Measurements from ENCODE around the gene DEPDC1B.
"Not testable (repeated sequence)": the region's sequence is repeated elsewhere in the genome, so short reads cannot be mapped to it uniquely, and the experiment has no call there.

Gene DEPDC1B

DNA sequence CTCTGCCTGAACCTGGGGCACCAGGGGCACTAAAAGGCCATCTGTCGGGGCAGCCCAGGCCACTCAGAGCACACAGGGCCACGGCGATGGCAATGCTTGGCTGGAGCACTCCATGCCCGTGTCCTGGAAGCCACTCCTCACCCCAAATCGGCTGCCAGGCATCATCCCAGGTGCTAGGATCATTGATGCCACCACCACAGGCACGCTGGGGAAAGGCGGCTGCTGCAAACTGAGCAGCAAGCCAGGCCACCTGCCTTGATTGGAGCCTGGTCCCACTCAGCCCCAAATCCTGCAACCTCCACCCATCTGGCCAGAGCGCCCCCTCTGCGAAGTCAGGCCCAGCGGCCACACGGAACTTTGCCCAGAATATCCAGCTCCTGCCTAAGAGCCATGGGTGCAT is 67.8 kb downstream of the DEPDC1B start:
- TF ChIP-seq, protein P1, sequence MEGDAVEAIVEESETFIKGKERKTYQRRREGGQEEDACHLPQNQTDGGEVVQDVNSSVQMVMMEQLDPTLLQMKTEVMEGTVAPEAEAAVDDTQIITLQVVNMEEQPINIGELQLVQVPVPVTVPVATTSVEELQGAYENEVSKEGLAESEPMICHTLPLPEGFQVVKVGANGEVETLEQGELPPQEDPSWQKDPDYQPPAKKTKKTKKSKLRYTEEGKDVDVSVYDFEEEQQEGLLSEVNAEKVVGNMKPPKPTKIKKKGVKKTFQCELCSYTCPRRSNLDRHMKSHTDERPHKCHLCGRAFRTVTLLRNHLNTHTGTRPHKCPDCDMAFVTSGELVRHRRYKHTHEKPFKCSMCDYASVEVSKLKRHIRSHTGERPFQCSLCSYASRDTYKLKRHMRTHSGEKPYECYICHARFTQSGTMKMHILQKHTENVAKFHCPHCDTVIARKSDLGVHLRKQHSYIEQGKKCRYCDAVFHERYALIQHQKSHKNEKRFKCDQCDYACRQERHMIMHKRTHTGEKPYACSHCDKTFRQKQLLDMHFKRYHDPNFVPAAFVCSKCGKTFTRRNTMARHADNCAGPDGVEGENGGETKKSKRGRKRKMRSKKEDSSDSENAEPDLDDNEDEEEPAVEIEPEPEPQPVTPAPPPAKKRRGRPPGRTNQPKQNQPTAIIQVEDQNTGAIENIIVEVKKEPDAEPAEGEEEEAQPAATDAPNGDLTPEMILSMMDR (IDR thresholded peaks at IDR 0.05; ENCODE audit: low read depth, low read length, missing control alignments) = no peak
- DNase-seq (ENCODE audit: extremely low read depth, low read depth) = no peak
- H3K4me3 ChIP-seq (replicated peaks; ENCODE audit: low read depth, low read length) = no peak overlapping the region

DNA sequence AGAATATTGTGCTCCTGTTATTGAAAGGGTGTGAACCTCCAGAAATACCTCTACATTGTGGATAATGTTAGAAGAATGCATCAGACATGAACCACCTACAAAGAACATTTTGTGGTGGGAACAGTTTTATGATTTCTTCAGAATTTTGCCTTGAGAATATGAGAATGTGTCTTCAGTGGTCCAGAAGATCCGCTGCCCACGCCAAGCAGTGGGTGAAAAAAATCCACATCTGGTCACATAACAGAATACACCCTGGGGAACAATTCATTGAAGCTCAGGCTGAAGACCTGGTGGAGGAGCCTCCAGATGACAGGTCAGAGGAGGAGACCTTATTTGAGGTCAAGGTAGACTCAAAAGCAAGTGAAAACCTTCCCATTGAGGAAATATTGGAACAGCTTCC is 69.1 kb downstream of the DEPDC1B start:
- no peak overlapping the region for H3K4me3 ChIP-seq (replicated peaks; ENCODE audit: low read depth, low read length)
- TF ChIP-seq, protein P1 (IDR thresholded peaks at IDR 0.05; ENCODE audit: low read depth, low read length, missing control alignments) = no peak
- DNase-seq (ENCODE audit: extremely low read depth, low read depth) = no peak

DNA sequence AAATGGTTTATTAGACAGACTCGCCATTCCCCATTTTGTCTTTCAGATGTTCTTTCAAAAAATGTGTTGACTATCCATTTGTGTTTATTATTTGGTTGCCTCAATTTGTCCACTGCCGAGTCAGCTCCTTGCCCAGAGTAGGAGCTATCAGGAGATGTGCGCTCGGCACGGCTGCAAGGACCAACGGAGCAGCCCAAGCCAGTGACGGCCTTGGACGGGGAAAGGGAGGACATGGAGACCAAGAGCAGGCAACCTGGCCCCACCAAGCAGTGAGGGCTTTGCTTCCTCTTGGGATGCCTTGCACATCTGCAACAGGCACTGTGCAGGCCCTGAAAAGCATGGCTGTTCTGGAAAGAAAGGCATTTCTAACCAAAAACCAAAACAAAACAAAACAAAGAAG is 69.8 kb downstream of the DEPDC1B start:
- no peak for DNase-seq (ENCODE audit: extremely low read depth, low read depth)
- H3K4me3 ChIP-seq (replicated peaks; ENCODE audit: low read depth, low read length) = no peak overlapping the region
- TF ChIP-seq, protein P1 (IDR thresholded peaks at IDR 0.05; ENCODE audit: low read depth, low read length, missing control alignments) = no peak

DNA sequence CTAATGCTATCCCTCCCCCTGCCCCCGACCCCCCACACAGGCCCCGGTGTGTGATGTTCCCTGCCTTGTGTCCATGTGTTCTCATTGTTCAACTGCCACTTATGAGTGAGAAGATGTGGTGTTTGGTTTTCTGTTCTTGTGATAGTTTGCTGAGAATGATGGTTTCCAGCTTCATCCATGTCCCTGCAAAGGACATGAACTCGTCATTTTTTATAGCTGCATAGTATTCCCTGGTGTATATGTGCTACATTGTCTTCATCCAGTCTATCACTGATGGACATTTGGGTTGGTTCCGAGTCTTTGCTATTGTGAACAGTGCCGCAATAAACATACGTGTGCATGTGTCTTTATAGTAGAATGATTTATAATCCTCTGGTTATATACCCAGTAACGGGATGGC is 75.1 kb downstream of the DEPDC1B start:
- H3K4me3 ChIP-seq (replicated peaks; ENCODE audit: low read depth, low read length); DNase-seq (ENCODE audit: extremely low read depth, low read depth): not testable (repeated sequence)

DNA sequence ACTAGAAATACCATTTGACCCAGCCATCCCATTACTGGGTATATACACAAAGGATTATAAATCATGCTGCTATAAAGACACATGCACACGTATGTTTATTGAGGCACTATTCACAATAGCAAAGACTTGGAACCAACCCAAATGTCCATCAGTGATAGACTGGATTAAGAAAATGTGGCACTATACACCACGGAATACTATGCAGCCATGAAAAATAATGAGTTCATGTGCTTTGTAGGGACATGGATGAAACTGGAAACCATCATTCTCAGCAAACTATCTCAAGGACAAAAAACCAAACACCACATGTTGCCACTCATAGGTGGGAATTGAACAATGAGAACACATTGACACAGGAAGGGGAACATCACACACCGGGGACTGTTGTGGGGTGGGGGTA is 79.2 kb downstream of the DEPDC1B start:
- DNase-seq (ENCODE audit: extremely low read depth, low read depth); H3K4me3 ChIP-seq (replicated peaks; ENCODE audit: low read depth, low read length): not testable (repeated sequence)

DNA sequence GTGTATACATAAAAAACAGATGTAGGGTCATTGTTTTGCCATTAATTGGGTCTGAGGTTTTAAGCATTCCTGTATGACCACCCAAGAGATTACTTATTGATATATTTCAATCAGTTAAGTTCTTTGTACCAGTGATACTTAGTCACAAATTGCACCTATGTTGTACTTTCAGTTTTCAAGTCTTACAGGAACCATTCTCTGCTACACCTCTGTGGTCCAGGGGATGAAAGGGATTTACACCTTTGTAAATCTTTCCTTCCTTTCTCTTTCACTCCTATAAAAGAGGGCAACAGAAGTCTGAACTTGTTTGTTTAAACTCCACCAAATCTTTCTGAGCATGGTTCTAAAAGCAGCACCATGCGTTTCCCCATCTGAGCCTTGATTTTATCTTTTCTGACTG is 86.1 kb downstream of the DEPDC1B start:
- TF ChIP-seq, protein P1 (IDR thresholded peaks at IDR 0.05; ENCODE audit: low read depth, low read length, missing control alignments) = no peak
- DNase-seq (ENCODE audit: extremely low read depth, low read depth) = no peak
- H3K4me3 ChIP-seq (replicated peaks; ENCODE audit: low read depth, low read length) = no peak overlapping the region

DNA sequence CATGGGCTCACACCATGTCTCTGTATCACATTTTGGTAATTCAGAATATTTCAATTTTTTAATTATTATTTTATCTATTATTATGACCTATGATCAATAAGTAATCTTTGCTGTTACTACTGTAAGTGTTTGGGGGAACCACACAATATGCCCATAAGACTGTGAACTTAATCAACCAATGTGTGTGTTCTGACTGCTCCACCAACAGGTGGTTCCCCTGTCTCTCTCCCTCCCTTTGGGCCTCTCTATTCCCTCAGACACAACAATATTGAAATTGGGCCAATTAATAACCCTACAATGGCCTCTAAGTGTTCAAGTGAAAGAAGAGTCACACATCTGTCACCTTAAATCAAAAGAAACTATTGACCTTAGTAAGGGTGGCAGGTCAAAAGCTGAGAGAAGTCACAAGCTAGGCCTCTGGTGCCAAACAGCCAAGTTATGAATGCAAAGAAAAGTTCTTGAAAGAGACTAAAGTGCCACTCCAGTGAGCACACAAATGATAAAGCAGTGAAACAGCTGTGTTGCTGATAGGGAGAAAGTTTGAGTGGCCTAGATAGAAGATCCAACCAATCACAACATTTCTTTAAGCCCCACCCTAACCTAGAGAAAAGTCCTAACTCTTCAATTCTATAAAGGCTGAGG is 88.7 kb downstream of the DEPDC1B start:
- TF ChIP-seq, protein P1 (IDR thresholded peaks at IDR 0.05; ENCODE audit: low read depth, low read length, missing control alignments) = no peak
- DNase-seq (ENCODE audit: extremely low read depth, low read depth) = no peak
- H3K4me3 ChIP-seq (replicated peaks; ENCODE audit: low read depth, low read length) = no peak overlapping the region

DNA sequence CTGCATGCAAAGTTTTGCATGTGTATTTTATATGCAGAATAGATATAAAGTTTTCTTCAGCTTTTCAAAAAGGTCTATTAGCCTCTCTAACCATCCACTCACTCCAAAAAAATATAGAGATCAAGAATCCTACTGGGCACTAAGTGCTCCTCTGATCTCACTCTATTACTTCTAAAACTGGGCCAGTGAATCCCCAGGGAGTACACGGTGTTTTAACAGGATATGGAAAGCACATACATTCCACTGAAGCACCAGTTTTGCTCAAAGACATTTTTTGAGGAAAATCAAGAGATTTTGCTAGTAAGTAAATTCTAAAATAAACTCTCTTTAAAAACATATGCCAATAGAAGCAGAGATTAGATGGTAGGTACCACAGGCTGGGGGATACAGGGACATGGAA is 95.2 kb downstream of the DEPDC1B start:
- DNase-seq (ENCODE audit: extremely low read depth, low read depth) = no peak
- TF ChIP-seq, protein P1 (IDR thresholded peaks at IDR 0.05; ENCODE audit: low read depth, low read length, missing control alignments) = no peak

More for the DNA sequence above, 95.2 kb downstream of the DEPDC1B start:
- no peak overlapping the region for H3K4me3 ChIP-seq (replicated peaks; ENCODE audit: low read depth, low read length)

Measured in HFF-Myc (cell line).